Urinary bladder (tissue), 4 donors: Measurements from ENCODE around the gene TNFRSF19. TPM values are rescaled to one million over a fixed set of nuclear protein-coding genes. Genes with fewer than 3 reads are reported as not detected.
A peak's percentile ranks its signal among the peaks of the same experiment; 100 is the strongest.

Experiments
- DNase-seq: peaks from one replicate; pipeline ENCODE4 v3.0.0-alpha.2; 2015; ENCODE audit errors: extremely low spot score
- H3K27ac ChIP-seq: one replicate; pipeline ENCODE4 v1.5.1; 2013; ENCODE audit warnings: low read depth, mild to moderate bottlenecking, moderate library complexity
- H3K36me3 ChIP-seq: one replicate; pipeline ENCODE4 v1.6.1; 2013; ENCODE audit warnings: mild to moderate bottlenecking, moderate library complexity; ENCODE audit not compliant: insufficient read depth
- H3K4me1 ChIP-seq: one replicate; pipeline ENCODE4 v1.6.1; 2013; ENCODE audit warnings: mild to moderate bottlenecking, moderate library complexity; ENCODE audit not compliant: insufficient read depth
- H3K4me3 ChIP-seq: one replicate; pipeline ENCODE4 v1.5.1; 2013; ENCODE audit warnings: low read depth, low read length
- WGBS: extraction: QIAGEN DNeasy Blood & Tissue Kit; methylation state at CpG from one replicate; pipeline ENCODE4 v1.1.7; 2013; 5-methylcytosine and 5-hydroxymethylcytosine counted together
- polyA plus RNA-seq: library from polyadenylated mRNA; stranded (reverse); fragments of 200-250 nt; gene quantifications from one replicate; pipeline ENCODE4 v1.2.3, GENCODE V29; 2013
- total RNA-seq: library from RNA; depleted of rRNA; stranded (reverse); fragments of >200 nt; gene quantifications from one replicate; pipeline ENCODE4 v1.2.3, GENCODE V29; 2014
- donor health status: healthy with polysubstance abuse.
- donor health status: healthy.

Gene TNFRSF19
- total and polyA plus RNA-seq, 2 donors: 8.2 to 17.6 TPM

DNA sequence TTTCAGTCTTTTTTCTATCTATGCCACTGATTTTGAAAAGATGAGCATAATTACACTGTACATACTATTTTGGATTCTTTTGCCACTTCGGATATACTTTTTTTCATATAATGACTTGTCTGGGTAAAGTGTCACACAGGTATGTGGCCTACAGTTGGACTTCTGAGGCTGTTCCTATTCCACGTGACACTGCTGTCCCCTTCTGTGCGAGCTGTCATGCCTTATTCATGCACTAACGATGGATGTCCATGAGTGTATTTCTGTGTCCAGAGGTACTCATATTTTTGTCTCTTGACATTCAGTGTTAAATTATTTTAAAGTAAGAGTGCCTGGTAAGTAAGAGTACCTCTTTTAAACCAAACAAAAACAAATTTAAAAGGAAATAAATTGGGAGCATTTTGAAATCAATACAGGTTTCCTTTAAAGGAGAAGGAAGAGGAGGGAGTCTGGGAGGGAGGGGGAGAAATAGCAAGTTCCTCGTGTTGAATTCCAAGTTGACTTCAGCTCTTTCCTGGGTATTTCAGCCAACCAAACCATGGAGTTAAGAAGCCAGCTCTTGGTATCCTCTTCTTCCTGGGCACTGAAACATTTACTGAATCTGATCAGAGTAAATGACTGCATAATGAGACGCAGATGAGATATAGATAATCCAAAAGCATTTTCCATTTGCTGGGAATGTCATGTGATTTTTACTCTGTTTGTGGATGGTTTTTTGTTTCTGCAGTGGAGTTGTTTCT, 61.3 kb downstream of the TNFRSF19 start:
- no peak overlapping the region for H3K4me3 ChIP-seq

DNA sequence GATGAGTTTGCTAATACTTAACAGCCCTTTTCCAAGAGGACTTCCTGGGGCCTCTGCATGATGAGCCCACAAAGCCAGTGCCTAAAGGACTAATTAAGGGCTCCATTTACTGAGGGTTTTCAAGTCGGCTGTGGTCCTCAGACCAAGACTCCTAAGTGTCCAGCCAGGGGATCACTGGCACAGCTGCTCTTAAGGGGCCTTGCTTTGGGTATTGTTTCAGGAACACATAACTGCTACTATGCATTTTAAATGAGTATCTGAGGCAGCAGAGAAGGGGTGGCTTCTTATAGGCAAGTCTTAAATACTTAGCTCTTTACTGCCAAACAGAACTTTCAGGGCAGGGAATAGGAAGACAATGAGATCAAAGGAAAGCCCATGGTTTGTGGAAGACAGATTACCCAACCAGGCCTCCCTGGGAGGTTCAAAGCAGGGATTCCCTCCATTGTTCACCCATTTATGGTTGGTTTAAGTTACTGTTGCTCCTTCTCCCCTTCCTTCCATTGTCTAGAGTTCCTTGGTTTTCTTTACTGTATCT, 61.9 kb downstream of the TNFRSF19 start:
- Histone ChIP-seq H3K36me3 (no peaks in the 10 kb centered on the region), H3K27ac (no peak overlapping the region), H3K4me3 (no peak overlapping the region), H3K4me1 (peaks cover 1% of the 10 kb centered on the region)
- WGBS: 67% methylated on average over 1 of the region's 1 CpG
- no peak for DNase-seq

More for the DNA sequence above, 61.3 kb downstream of the TNFRSF19 start:
- WGBS: 78% methylated on average over 6 of the region's 6 CpGs
- Histone ChIP-seq H3K36me3 (no peaks in the 10 kb centered on the region), H3K27ac (no peak overlapping the region), H3K4me1 (peaks cover 1% of the 10 kb centered on the region)
- no peak for DNase-seq

DNA sequence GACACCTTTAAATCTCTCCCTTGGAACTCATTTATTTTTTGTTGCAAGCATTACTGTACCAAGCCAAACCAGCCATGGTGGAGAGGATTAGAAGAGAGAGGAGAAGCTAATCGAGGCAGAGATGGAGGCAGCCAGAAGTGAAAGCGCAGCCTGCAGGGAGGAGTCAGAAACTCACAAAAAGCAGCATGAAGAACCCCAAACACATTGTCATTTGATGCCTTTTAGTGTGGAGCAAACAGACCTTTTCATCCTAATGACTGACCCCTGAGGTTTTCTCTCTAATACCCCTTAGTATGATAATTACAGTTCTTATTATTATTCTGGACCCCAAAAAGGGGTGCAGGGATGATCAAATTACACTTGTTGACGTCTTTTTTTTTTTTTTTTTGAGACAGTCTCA, 62.5 kb downstream of the TNFRSF19 start:
- DNase-seq: no peak
- Histone ChIP-seq H3K4me1 (peaks cover 1% of the 10 kb centered on the region), H3K27ac (no peak overlapping the region), H3K4me3 (no peak overlapping the region), H3K36me3 (no peaks in the 10 kb centered on the region)
- WGBS: 80% methylated on average over 3 of the region's 3 CpGs

DNA sequence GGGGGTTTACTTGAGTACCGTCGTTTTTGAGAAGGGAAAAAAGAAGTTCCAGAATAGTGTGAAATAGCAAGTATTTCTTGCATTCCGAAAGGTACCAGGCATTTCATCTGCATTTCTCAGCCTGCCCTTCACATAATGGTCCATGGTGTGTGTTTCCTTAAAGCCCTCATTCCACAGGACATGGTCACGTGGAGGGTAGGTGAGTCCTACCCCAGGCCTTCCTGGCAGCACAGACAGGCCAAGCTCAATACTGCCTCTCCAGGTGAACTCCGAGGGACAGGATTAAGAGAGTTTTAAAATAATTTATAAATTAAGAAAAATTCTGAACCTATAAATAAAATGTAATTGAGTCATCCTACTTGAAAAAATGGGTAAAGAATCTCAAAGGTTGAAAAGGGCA, 64.7 kb downstream of the TNFRSF19 start:
- Histone ChIP-seq H3K4me3 (no peak overlapping the region), H3K27ac (no peak overlapping the region), H3K36me3 (no peaks in the 10 kb centered on the region), H3K4me1 (peaks cover 3% of the 10 kb centered on the region)
- DNase-seq: no peak
- 93% methylated on average over 5 of the region's 5 CpGs for WGBS

DNA sequence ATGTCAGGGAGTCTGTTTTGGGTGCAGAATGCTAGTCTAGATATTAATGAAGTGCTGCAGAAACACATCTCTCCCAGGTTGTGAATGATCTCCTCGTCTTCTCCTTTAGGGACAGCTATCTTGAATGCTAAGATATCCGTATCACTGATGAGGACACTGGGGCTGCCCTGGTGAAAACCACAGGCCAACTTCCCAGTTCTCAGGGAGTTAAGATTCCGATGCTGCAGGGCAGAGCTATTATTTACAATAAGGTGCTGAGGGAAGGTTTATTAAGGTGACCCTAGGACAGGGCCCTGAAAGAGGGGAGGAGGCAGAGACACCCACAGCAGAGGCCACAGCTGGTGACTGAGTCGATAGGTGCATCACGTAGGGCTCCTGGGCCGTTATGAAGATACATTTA, 66.1 kb downstream of the TNFRSF19 start:
- Histone ChIP-seq H3K4me1 (peaks cover 3% of the 10 kb centered on the region), H3K36me3 (no peaks in the 10 kb centered on the region), H3K4me3 (no peak overlapping the region), H3K27ac (no peak overlapping the region)
- DNase-seq: no peak
- WGBS: 93% methylated on average over 6 of the region's 6 CpGs

DNA sequence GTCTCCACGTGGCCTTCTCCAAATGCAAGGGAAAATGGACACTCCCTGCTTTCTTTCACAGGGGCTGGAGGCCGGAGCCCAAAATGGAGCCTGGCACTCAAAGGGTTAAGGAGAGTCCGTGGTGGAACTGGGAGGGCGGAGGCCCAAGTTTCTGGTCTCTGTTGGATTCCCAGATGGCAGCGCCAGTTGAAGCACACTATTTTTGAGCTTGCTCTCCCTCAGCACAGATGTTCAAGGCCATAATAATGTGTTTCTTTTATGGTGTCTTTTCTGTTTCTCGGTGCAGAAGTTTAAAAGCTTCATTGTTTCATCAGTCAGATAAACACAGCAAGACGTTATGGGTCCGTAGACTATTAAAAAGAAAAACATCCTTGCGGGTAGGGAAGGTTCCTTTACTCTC, 67.6 kb downstream of the TNFRSF19 start:
- Histone ChIP-seq H3K27ac (no peak overlapping the region), H3K4me3 (no peak overlapping the region), H3K4me1 (peaks cover 3% of the 10 kb centered on the region), H3K36me3 (no peaks in the 10 kb centered on the region)
- DNase-seq: no peak
- WGBS: 32% methylated on average over 9 of the region's 9 CpGs

DNA sequence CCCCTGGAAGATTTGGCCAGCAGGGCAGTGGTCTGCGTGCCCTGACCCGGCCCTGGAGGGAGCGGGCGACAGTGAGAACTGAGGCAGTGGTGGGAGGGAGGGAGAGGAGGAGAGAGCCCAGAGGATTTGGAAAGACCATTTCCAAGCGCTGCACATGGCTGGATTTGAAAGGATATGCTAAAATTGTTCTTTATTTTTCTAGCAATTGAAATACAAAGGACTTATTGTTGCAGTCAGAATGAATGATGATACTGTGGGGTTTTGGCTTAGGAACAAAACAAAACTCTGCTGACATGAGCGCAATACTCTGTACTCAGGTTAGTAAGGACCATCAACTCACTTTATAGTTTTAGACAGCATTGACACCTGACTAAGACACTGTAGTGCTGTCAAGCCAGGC, 69.5 kb downstream of the TNFRSF19 start:
- no peak overlapping the region for H3K4me3 ChIP-seq
- WGBS: 92% methylated on average over 6 of the region's 6 CpGs

DNA sequence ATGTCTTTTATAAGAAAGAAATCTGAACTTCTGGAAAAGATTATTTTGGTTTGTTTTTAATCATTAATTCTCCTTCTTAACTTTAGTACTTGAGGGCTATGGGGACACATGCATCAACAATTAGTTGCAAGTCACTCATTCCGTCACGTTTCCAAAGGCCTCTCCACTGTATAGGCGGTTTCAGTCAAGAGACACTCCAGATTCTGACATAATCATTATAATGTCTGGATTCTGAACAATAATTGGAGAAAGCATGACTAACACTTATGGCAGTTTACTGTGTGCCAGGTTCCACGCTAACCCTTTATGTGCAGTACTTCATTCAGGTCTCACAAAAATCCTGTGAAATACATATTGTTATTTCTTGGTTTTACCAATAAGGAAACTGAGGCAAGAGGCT, 71.9 kb downstream of the TNFRSF19 start:
- Histone ChIP-seq H3K4me1 (peaks cover 2% of the 10 kb centered on the region), H3K4me3 (no peak overlapping the region), H3K27ac (no peak overlapping the region), H3K36me3 (no peaks in the 10 kb centered on the region)
- 85% methylated on average over 4 of the region's 4 CpGs for whole genome bisulfite sequencing
- DNase-seq: no peak

More for the DNA sequence above, 69.5 kb downstream of the TNFRSF19 start:
- no peak for DNase-seq
- H3K4me1 ChIP-seq: peaks cover 3% of the 10 kb centered on the region
- H3K27ac ChIP-seq: no peak overlapping the region
- no peaks in the 10 kb centered on the region for H3K36me3 ChIP-seq

DNA sequence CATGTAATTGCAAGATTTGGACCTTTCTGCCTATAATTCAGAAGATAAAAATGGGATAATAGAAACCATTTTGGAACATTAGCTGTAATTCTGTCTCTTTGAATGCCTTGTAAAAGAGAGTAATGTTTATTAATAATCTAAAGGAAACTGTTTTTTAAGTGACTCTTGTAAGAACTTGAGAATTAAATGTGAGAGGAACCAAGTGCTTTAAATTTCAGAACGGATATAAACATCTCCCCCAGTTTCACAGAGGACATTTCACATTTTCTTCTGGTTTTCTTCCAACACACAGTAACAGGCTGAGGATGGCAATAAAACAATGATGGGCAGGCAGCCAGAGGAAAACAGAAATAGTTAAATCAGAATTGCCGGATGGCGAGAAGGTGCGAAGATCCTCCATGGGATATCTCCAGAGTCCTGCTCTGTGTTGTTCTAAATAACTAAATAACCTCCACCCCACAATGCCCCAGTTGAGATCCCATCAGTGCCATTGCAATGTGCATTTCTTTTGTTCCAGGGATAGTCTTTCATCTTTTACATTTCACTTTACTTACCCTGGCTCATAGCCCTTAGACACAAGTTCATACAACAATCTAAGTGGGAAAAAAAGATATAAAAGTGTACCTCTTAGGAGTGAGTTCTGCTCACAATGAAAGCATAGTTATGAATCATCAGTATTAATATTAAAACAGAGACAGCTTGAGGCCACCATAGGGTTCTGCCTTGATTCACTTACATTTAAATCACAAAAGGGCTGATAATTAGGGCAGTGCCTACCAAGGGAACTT, 73.3 kb downstream of the TNFRSF19 start:
- peak; percentile 66 for DNase-seq
- no peaks in the 10 kb centered on the region for H3K4me1 ChIP-seq
- WGBS: 49% methylated on average over 4 of the region's 4 CpGs

DNA sequence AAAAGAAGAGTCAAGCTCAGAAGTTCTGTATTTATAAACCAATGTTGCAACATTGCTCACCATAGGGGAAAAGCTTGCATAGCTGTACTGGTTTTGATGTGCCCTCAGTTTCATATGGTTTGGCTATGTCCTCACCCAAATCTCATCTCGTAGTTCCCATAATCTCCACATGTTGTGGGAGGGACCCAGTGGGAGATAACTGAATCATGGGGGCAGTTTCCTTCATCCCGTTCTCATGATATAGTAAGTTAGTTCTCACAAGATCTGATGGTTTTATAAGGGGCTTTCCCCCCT, 73.9 kb downstream of the TNFRSF19 start:
- no peak overlapping the region for H3K27ac ChIP-seq
- DNase-seq: no peak
- H3K4me1 ChIP-seq: no peaks in the 10 kb centered on the region
- no peak overlapping the region for H3K4me3 ChIP-seq
- WGBS: 71% methylated on average over 2 of the region's 2 CpGs
- H3K36me3 ChIP-seq: no peaks in the 10 kb centered on the region

More for the DNA sequence above, 73.3 kb downstream of the TNFRSF19 start:
- no peak overlapping the region for H3K4me3 ChIP-seq
- H3K27ac ChIP-seq: no peak overlapping the region
- H3K36me3 ChIP-seq: no peaks in the 10 kb centered on the region

DNA sequence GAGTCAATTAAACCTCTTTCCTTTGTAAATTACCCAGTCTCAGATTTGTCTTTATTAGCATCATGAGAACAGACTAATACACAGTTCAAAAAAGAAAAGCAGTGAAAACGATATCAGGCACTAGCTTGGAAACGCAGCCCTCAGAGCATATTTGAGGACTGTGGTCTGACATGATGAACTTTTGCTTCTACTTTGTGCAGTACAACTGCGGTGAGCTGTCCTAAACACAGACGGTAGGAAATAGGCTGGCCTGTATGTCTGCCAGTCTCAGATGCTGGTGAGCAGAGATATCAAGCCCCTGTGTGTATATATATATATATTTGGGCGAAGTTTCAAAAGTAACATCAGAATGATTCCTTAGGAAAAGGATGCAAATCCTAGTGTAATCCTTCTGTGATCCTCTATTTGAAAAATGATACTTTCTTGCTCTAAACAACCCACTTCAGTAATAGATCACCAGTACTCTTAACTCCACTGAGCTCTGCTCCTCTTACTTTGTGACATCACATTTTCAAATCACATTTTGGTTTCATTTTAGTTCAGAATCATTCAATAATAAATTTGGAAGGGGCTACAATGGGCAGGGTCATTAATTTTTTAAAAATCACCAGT, 74.4 kb downstream of the TNFRSF19 start:
- Histone ChIP-seq H3K27ac (no peak overlapping the region), H3K36me3 (no peaks in the 10 kb centered on the region), H3K4me1 (no peaks in the 10 kb centered on the region), H3K4me3 (no peak overlapping the region)
- 36% methylated on average over 5 of the region's 5 CpGs for WGBS
- DNase-seq: no peak

DNA sequence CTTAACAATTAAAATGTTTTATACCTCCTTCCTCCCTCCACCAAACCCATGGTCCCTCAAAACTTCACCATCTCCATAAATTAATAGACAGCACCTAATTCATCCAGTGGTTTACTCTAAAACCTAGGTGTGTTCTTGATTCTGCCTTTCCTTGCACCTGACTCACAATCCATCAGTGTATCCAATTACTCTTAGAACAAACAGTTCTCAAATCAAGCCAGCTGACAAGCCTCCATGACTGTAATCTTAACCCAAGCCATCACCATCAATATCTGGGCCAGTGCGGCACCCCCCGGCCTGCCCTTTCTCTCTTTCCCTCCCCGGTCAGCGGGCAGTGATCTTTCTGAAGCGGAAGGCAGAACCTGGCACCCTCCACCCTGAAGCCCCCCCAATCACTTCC, 75.6 kb downstream of the TNFRSF19 start:
- no peak overlapping the region for H3K4me3 ChIP-seq
- no peak for DNase-seq
- H3K27ac ChIP-seq: no peak overlapping the region
- no peaks in the 10 kb centered on the region for H3K4me1 ChIP-seq
- WGBS: 99% methylated on average over 5 of the region's 5 CpGs
- no peaks in the 10 kb centered on the region for H3K36me3 ChIP-seq

DNA sequence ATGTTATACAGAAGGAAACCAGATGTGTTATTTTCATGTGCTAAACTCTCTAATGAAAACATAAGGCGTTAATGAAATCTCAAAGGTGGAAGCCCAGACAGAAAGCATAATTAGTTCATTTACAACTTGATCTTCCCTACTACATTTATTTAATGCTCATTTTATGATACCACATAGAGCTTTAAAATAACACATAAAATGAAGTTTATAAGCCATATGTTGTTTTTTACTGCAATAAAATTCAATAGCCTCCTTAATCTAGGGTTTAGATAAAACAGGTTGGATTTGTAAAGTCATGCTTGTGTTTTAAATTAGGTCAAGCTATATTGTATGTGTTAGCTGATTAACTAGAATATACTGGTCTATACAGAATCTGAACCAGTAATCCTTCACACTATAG, 81.2 kb downstream of the TNFRSF19 start:
- 89% methylated on average over 1 of the region's 1 CpG for WGBS
- Histone ChIP-seq H3K36me3 (no peaks in the 10 kb centered on the region), H3K4me1 (no peaks in the 10 kb centered on the region), H3K4me3 (no peak overlapping the region), H3K27ac (no peak overlapping the region)
- DNase-seq: no peak

DNA sequence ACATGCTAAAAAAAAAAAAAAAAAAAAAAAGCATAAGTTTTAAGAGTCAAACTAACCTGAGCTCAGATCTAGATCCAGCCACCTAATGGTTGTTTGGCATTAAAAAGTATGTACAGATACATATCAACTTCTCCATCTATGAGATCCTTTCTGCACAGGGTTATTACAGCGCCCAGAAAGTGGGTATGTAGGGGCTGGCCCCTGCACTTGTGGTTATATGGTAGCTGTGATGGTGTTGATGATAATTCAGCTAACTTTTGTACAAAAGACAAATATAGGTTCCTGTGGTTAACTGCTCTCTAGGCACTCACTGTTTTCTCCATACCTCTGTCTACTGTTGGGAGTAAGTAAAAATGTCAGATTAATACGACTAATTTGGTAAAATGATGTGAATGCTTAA, 81.7 kb downstream of the TNFRSF19 start:
- Histone ChIP-seq H3K4me1 (no peaks in the 10 kb centered on the region), H3K4me3 (no peak overlapping the region), H3K27ac (no peak overlapping the region), H3K36me3 (no peaks in the 10 kb centered on the region)
- WGBS: 91% methylated on average over 2 of the region's 2 CpGs
- DNase-seq: no peak
